WTC11 (cell line): ENCODE measurements around the gene NSL1. TPM values are rescaled to one million over a fixed set of nuclear protein-coding genes. Genes with fewer than 3 reads are reported as not detected.

Source experiments
- ATF1 ChIP-seq: sonication (generic); formaldehyde crosslinking; IDR thresholded peaks from 2 replicates; pipeline ENCODE4 v1.8.1; 2023; ENCODE audit warnings: mild to moderate bottlenecking, moderate library complexity, missing genetic modification reagents
- E2F1 ChIP-seq: sonication (generic); formaldehyde crosslinking; IDR thresholded peaks from 2 replicates; pipeline ENCODE4 v1.8.0; 2022; ENCODE audit warnings: mild to moderate bottlenecking, missing genetic modification reagents
- FOXP1 ChIP-seq: sonication (generic); formaldehyde crosslinking; IDR thresholded peaks from 2 replicates; pipeline ENCODE4 v1.8.0; 2022; ENCODE audit warnings: missing genetic modification reagents, mild to moderate bottlenecking, moderate library complexity, borderline replicate concordance
- GRHL2 ChIP-seq: fragments of 250-450 bp; sonication (Bioruptor Pico); IDR thresholded peaks from 2 replicates; pipeline ENCODE4 v1.8.0; 2022; ENCODE audit warnings: mild to moderate bottlenecking, moderate library complexity; ENCODE audit not compliant: insufficient replicate concordance, severe bottlenecking
- GTF2I ChIP-seq: fragments of 250-450 bp; sonication (Bioruptor Pico); conservative IDR thresholded peaks from 2 replicates; pipeline ENCODE4 v1.4.0; 2021; ENCODE audit warnings: mild to moderate bottlenecking
- IRF1 ChIP-seq: sonication (generic); formaldehyde crosslinking; IDR thresholded peaks from 2 replicates; pipeline ENCODE4 v1.8.0; 2023; ENCODE audit warnings: missing genetic modification reagents
- IRF2 ChIP-seq: sonication (generic); formaldehyde crosslinking; IDR thresholded peaks from 2 replicates; pipeline ENCODE4 v1.8.0; 2022; ENCODE audit warnings: low read depth, missing genetic modification reagents, borderline replicate concordance
- MYBL2 ChIP-seq: sonication (generic); formaldehyde crosslinking; IDR thresholded peaks from 2 replicates; pipeline ENCODE4 v1.8.1; 2023; ENCODE audit warnings: mild to moderate bottlenecking, moderate library complexity, missing genetic modification reagents
- NR1H2 ChIP-seq: sonication (generic); formaldehyde crosslinking; IDR thresholded peaks from 2 replicates; pipeline ENCODE4 v1.9.0; 2021; ENCODE audit warnings: mild to moderate bottlenecking, moderate library complexity, missing genetic modification reagents
- OVOL2 ChIP-seq: fragments of 250-450 bp; sonication (Bioruptor Pico); IDR thresholded peaks from 2 replicates; pipeline ENCODE4 v1.9.0; 2021; ENCODE audit warnings: mild to moderate bottlenecking, borderline replicate concordance
- TCF7 ChIP-seq: sonication (generic); formaldehyde crosslinking; IDR thresholded peaks from 2 replicates; pipeline ENCODE4 v1.8.0; 2022; ENCODE audit warnings: mild to moderate bottlenecking, low read depth, missing genetic modification reagents, moderate library complexity
- TEAD1 ChIP-seq: sonication (generic); formaldehyde crosslinking; IDR thresholded peaks from 2 replicates; pipeline ENCODE4 v1.8.0; 2022; ENCODE audit warnings: mild to moderate bottlenecking, missing genetic modification reagents
- TEAD4 ChIP-seq: sonication (generic); formaldehyde crosslinking; IDR thresholded peaks from 2 replicates; pipeline ENCODE4 v1.8.0; 2022; ENCODE audit warnings: mild to moderate bottlenecking, missing genetic modification reagents
- USF1 ChIP-seq: sonication (generic); formaldehyde crosslinking; IDR thresholded peaks from 2 replicates; pipeline ENCODE4 v1.8.0; 2022; ENCODE audit warnings: mild to moderate bottlenecking, missing genetic modification reagents
- ZNF121 ChIP-seq: sonication (generic); formaldehyde crosslinking; IDR thresholded peaks from 2 replicates; pipeline ENCODE4 v1.8.0; 2023; ENCODE audit warnings: missing genetic modification reagents
- ZNF396 ChIP-seq: fragments of 250-450 bp; sonication (Bioruptor Pico); IDR thresholded peaks from 2 replicates; pipeline ENCODE4 v1.8.0; 2021; ENCODE audit warnings: mild to moderate bottlenecking, moderate library complexity, borderline replicate concordance
- ZNF423 ChIP-seq: fragments of 250-450 bp; sonication (Bioruptor Pico); IDR thresholded peaks from 2 replicates; pipeline ENCODE4 v2.1.2; 2022; ENCODE audit warnings: mild to moderate bottlenecking, moderate library complexity
- ZNF671 ChIP-seq: fragments of 250-450 bp; sonication (Bioruptor Pico); IDR thresholded peaks from 2 replicates; pipeline ENCODE4 v1.8.0; 2021; ENCODE audit warnings: mild to moderate bottlenecking
- total RNA-seq: library from RNA; stranded (reverse); gene quantifications from 3 replicates; pipeline ENCODE4 v1.2.3, GENCODE V29; 2021
- TF ChIP-seq, protein P1 (sequence below): fragments of 250-450 bp; sonication (Bioruptor Pico); IDR thresholded peaks from 2 replicates; pipeline ENCODE4 v1.8.0; 2021; ENCODE audit warnings: mild to moderate bottlenecking
- TF ChIP-seq, protein P2 (sequence below): sonication (generic); formaldehyde crosslinking; IDR thresholded peaks from 2 replicates; pipeline ENCODE4 v1.8.0; 2023; ENCODE audit warnings: mild to moderate bottlenecking, missing genetic modification reagents
- TF ChIP-seq, protein P3 (sequence below): sonication (generic); formaldehyde crosslinking; conservative IDR thresholded peaks from 2 replicates; pipeline ENCODE4 v1.8.1; 2022; ENCODE audit warnings: mild to moderate bottlenecking, missing genetic modification reagents
- TF ChIP-seq, protein P4 (sequence below): fragments of 250-450 bp; sonication (Bioruptor Pico); IDR thresholded peaks from 2 replicates; pipeline ENCODE4 v1.9.0; 2021; ENCODE audit warnings: mild to moderate bottlenecking
- TF ChIP-seq, protein P5 (sequence below): sonication (generic); formaldehyde crosslinking; IDR thresholded peaks from 2 replicates; pipeline ENCODE4 v1.8.1; 2023; ENCODE audit warnings: mild to moderate bottlenecking, missing genetic modification reagents
- TF ChIP-seq, protein P6 (sequence below): sonication (generic); formaldehyde crosslinking; IDR thresholded peaks from 2 replicates; pipeline ENCODE4 v1.8.0; 2022; ENCODE audit warnings: missing genetic modification reagents

Gene NSL1
- total RNA-seq, 1 experiment from 2014 or later: 55.7 TPM

DNA sequence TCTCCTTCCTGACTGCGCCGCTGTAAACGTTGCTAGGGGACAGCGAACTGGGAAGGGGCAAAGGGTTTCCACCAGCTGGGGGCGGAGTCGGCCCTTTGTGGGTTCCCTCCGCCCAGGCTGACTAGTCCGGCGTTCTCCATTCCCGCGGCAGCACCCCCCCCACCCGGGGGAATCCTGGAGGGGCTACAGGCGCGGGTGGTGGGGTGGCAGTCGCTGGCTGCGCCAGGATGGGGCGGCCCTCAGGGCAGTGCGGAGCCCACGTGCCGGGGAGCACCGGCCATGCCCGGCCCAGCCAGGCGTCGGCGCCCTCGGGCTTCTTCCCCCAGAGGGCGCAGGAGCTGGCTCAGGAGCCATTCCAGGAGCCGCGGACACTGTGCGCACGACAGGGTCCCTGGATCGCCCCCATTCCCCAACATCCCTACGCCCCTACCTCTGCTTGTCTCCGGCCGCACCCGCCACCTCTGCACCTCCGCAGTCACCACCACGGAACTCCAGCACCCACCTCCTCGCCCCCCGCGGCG is 92.4 kb downstream of the NSL1 start (continued):
- peak; percentile 51; the same call in 1 of the 2 replicates for TF ChIP-seq ZNF671 (CRISPR knock-in tag)
- TF ChIP-seq, protein P1, sequence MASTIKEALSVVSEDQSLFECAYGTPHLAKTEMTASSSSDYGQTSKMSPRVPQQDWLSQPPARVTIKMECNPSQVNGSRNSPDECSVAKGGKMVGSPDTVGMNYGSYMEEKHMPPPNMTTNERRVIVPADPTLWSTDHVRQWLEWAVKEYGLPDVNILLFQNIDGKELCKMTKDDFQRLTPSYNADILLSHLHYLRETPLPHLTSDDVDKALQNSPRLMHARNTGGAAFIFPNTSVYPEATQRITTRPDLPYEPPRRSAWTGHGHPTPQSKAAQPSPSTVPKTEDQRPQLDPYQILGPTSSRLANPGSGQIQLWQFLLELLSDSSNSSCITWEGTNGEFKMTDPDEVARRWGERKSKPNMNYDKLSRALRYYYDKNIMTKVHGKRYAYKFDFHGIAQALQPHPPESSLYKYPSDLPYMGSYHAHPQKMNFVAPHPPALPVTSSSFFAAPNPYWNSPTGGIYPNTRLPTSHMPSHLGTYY: no peak
- no peak for TF ChIP-seq TCF7
- TF ChIP-seq IRF1 (CRISPR knock-in tag): peak; percentile 81; the same call in 1 of the 2 replicates
- no peak for TF ChIP-seq ATF1
- TF ChIP-seq, protein P2, sequence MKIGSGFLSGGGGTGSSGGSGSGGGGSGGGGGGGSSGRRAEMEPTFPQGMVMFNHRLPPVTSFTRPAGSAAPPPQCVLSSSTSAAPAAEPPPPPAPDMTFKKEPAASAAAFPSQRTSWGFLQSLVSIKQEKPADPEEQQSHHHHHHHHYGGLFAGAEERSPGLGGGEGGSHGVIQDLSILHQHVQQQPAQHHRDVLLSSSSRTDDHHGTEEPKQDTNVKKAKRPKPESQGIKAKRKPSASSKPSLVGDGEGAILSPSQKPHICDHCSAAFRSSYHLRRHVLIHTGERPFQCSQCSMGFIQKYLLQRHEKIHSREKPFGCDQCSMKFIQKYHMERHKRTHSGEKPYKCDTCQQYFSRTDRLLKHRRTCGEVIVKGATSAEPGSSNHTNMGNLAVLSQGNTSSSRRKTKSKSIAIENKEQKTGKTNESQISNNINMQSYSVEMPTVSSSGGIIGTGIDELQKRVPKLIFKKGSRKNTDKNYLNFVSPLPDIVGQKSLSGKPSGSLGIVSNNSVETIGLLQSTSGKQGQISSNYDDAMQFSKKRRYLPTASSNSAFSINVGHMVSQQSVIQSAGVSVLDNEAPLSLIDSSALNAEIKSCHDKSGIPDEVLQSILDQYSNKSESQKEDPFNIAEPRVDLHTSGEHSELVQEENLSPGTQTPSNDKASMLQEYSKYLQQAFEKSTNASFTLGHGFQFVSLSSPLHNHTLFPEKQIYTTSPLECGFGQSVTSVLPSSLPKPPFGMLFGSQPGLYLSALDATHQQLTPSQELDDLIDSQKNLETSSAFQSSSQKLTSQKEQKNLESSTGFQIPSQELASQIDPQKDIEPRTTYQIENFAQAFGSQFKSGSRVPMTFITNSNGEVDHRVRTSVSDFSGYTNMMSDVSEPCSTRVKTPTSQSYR (CRISPR knock-in tag): peak; percentile 52; the same call in 1 of the 2 replicates
- TF ChIP-seq USF1 (CRISPR knock-in tag): peak; percentile 83
- no peak for TF ChIP-seq IRF2 (CRISPR knock-in tag)
- no peak for TF ChIP-seq NR1H2 (CRISPR knock-in tag)
- TF ChIP-seq, protein P3, sequence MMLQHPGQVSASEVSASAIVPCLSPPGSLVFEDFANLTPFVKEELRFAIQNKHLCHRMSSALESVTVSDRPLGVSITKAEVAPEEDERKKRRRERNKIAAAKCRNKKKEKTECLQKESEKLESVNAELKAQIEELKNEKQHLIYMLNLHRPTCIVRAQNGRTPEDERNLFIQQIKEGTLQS (CRISPR knock-in tag): no peak
- TF ChIP-seq, protein P4, sequence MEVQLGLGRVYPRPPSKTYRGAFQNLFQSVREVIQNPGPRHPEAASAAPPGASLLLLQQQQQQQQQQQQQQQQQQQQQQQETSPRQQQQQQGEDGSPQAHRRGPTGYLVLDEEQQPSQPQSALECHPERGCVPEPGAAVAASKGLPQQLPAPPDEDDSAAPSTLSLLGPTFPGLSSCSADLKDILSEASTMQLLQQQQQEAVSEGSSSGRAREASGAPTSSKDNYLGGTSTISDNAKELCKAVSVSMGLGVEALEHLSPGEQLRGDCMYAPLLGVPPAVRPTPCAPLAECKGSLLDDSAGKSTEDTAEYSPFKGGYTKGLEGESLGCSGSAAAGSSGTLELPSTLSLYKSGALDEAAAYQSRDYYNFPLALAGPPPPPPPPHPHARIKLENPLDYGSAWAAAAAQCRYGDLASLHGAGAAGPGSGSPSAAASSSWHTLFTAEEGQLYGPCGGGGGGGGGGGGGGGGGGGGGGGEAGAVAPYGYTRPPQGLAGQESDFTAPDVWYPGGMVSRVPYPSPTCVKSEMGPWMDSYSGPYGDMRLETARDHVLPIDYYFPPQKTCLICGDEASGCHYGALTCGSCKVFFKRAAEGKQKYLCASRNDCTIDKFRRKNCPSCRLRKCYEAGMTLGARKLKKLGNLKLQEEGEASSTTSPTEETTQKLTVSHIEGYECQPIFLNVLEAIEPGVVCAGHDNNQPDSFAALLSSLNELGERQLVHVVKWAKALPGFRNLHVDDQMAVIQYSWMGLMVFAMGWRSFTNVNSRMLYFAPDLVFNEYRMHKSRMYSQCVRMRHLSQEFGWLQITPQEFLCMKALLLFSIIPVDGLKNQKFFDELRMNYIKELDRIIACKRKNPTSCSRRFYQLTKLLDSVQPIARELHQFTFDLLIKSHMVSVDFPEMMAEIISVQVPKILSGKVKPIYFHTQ: no peak
- no peak for TF ChIP-seq ZNF396 (CRISPR knock-in tag)
- TF ChIP-seq TEAD4 (CRISPR knock-in tag): no peak
- peak; percentile 54 for TF ChIP-seq MYBL2 (CRISPR knock-in tag)
- TF ChIP-seq ZNF121: no peak
- no peak for TF ChIP-seq GRHL2 (CRISPR knock-in tag)
- TF ChIP-seq, protein P5, sequence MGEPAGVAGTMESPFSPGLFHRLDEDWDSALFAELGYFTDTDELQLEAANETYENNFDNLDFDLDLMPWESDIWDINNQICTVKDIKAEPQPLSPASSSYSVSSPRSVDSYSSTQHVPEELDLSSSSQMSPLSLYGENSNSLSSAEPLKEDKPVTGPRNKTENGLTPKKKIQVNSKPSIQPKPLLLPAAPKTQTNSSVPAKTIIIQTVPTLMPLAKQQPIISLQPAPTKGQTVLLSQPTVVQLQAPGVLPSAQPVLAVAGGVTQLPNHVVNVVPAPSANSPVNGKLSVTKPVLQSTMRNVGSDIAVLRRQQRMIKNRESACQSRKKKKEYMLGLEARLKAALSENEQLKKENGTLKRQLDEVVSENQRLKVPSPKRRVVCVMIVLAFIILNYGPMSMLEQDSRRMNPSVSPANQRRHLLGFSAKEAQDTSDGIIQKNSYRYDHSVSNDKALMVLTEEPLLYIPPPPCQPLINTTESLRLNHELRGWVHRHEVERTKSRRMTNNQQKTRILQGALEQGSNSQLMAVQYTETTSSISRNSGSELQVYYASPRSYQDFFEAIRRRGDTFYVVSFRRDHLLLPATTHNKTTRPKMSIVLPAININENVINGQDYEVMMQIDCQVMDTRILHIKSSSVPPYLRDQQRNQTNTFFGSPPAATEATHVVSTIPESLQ (CRISPR knock-in tag): no peak
- no peak for TF ChIP-seq TEAD1 (CRISPR knock-in tag)
- peak; percentile 76; the same call in 1 of the 2 replicates for TF ChIP-seq E2F1
- TF ChIP-seq ZNF423 (CRISPR knock-in tag): 0 out of 2 replicates have a peak, but pooled peaks have one; percentile 6
- peak; percentile 91 for TF ChIP-seq FOXP1 (CRISPR knock-in tag)
- TF ChIP-seq, protein P6, sequence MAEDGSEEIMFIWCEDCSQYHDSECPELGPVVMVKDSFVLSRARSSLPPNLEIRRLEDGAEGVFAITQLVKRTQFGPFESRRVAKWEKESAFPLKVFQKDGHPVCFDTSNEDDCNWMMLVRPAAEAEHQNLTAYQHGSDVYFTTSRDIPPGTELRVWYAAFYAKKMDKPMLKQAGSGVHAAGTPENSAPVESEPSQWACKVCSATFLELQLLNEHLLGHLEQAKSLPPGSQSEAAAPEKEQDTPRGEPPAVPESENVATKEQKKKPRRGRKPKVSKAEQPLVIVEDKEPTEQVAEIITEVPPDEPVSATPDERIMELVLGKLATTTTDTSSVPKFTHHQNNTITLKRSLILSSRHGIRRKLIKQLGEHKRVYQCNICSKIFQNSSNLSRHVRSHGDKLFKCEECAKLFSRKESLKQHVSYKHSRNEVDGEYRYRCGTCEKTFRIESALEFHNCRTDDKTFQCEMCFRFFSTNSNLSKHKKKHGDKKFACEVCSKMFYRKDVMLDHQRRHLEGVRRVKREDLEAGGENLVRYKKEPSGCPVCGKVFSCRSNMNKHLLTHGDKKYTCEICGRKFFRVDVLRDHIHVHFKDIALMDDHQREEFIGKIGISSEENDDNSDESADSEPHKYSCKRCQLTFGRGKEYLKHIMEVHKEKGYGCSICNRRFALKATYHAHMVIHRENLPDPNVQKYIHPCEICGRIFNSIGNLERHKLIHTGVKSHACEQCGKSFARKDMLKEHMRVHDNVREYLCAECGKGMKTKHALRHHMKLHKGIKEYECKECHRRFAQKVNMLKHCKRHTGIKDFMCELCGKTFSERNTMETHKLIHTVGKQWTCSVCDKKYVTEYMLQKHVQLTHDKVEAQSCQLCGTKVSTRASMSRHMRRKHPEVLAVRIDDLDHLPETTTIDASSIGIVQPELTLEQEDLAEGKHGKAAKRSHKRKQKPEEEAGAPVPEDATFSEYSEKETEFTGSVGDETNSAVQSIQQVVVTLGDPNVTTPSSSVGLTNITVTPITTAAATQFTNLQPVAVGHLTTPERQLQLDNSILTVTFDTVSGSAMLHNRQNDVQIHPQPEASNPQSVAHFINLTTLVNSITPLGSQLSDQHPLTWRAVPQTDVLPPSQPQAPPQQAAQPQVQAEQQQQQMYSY: peak; percentile 47; the same call in 1 of the 2 replicates
- no peak for TF ChIP-seq OVOL2 (CRISPR knock-in tag)
- TF ChIP-seq GTF2I (CRISPR knock-in tag): no peak
